Lung (tissue), 12 donors: ENCODE results near the gene ST6GALNAC3. TPM values are rescaled to one million over a fixed set of nuclear protein-coding genes. Genes with fewer than 3 reads are reported as not detected.

Experiments used
- ATAC-seq: fragments of 200-7000 bp; cut with Tn5 transposase; one replicate; pipeline ENCODE4 v1.9.1; 2020; ENCODE audit warnings: moderate number of reproducible peaks; ENCODE audit not compliant: insufficient read depth, low FRiP score
- DNase-seq, 3 donors: peaks; one replicate each; pipeline ENCODE4 v3.0.0-alpha.2; 2013 to 2017
- H3K27ac ChIP-seq, 2 donors: one replicate each; pipeline ENCODE4 v1.5.1; 2013; ENCODE audit warnings: mild to moderate bottlenecking in 2 of 2, moderate library complexity in 2 of 2, control low read depth in 1 of 2, inconsistent platforms in 1 of 2, low read depth in 1 of 2, low read length in 1 of 2
- H3K27me3 ChIP-seq, 3 donors: one replicate each; pipeline ENCODE4 v1.5.1; 2013; ENCODE audit warnings: low read length in 2 of 3; ENCODE audit not compliant: control insufficient read depth in 3 of 3, insufficient read depth in 3 of 3
- H3K36me3 ChIP-seq, 4 donors: one replicate each; pipeline ENCODE4 v1.5.1; 2013; ENCODE audit warnings: low read length in 4 of 4, mild to moderate bottlenecking in 1 of 4, moderate library complexity in 1 of 4; ENCODE audit not compliant: control insufficient read depth in 4 of 4, insufficient read depth in 4 of 4
- H3K4me1 ChIP-seq, 5 donors: one replicate each; pipeline ENCODE4 v1.5.1; 2013; ENCODE audit warnings: low read length in 5 of 5, mild to moderate bottlenecking in 2 of 5, moderate library complexity in 1 of 5; ENCODE audit not compliant: control insufficient read depth in 5 of 5, insufficient read depth in 5 of 5
- H3K4me3 ChIP-seq: one replicate; pipeline ENCODE4 v1.5.1; 2013; ENCODE audit warnings: mild to moderate bottlenecking, control low read depth, moderate library complexity
- H3K9ac ChIP-seq, 2 donors: one replicate each; pipeline ENCODE4 v1.5.1; 2013; ENCODE audit warnings: low read length in 2 of 2, control low read depth in 1 of 2; ENCODE audit not compliant: insufficient read depth in 1 of 2
- H3K9me3 ChIP-seq, 4 donors: one replicate each; pipeline ENCODE4 v1.5.1; 2013; ENCODE audit warnings: low read length in 3 of 4, mild to moderate bottlenecking in 1 of 4, moderate library complexity in 1 of 4; ENCODE audit not compliant: control insufficient read depth in 4 of 4, insufficient read depth in 3 of 4
- CTCF ChIP-seq: IDR thresholded peaks from 2 replicates; pipeline ENCODE4 v1.5.1; 2012; ENCODE audit warnings: mild to moderate bottlenecking; ENCODE audit errors: control extremely low read depth, extremely low read depth
- WGBS, 2 donors: extraction: QIAGEN DNeasy Blood & Tissue Kit; methylation state at CpG; one replicate each; pipeline ENCODE4 v1.1.7; 2013; 5-methylcytosine and 5-hydroxymethylcytosine counted together
- polyA plus RNA-seq, 2 donors: library from polyadenylated mRNA; stranded (reverse); fragments of 200-250 nt; gene quantifications; one replicate each; pipeline ENCODE4 v1.2.1, GENCODE V29; 2013
- total RNA-seq, 2 donors: library from RNA; depleted of rRNA in 1 of 2; stranded (reverse); fragments of >200 nt in 1 of 2; gene quantifications; one replicate each; pipeline ENCODE4 v1.2.1, GENCODE V29; 2014 to 2021
- donor health status: control.
- donor health status: control.
- donor health status: Bipolar disorder and iron deficiency.
- donor health status: healthy.
- donor health status: DM: yes; HTN: yes; CAD: no.

ST6GALNAC3 gene
- total and polyA plus RNA-seq, 4 donors: 2.7 to 17.9 (median 12.2) TPM

GRCh38 chr1:76470166-76470565 is 395.6 kb downstream of the ST6GALNAC3 start:
- Histone ChIP-seq H3K4me3 (no peak overlapping the region), H3K27me3 (no peaks in the 10 kb centered on the region), H3K9ac (no peak overlapping the region), H3K4me1 (peaks cover 0 to 5% (median 0%) of the 10 kb centered on the region in 5 donors), H3K27ac (no peak overlapping the region), H3K36me3 (no peaks in the 10 kb centered on the region), H3K9me3 (no peaks in the 10 kb centered on the region)
- no peak for DNase-seq
- no peak for ATAC-seq
- 95 to 98% methylated on average over 1 of the region's 1 CpG for WGBS, 2 donors
- no peak for TF ChIP-seq CTCF

- Histone ChIP-seq H3K27me3 (no peaks in the 10 kb centered on the region), H3K4me3 (no peak overlapping the region), H3K36me3 (no peaks in the 10 kb centered on the region), H3K4me1 (peaks cover 0 to 5% (median 0%) of the 10 kb centered on the region in 5 donors), H3K27ac (no peak overlapping the region), H3K9ac (no peak overlapping the region), H3K9me3 (no peaks in the 10 kb centered on the region)
- TF ChIP-seq CTCF: no peak
- ATAC-seq (no peak), DNase-seq (no peak)
These were observed 397.0 kb downstream of the ST6GALNAC3 start for GRCh38 chr1:76471536-76471935.

- H3K4me3 ChIP-seq: no peak overlapping the region
- no peaks in the 10 kb centered on the region for H3K4me1 ChIP-seq
- H3K9me3 ChIP-seq: peaks cover 0 to 2% (median 0%) of the 10 kb centered on the region in 4 donors
- H3K36me3 ChIP-seq: no peaks in the 10 kb centered on the region
- H3K27me3 ChIP-seq: no peaks in the 10 kb centered on the region
- ATAC-seq (no peak), DNase-seq (no peak)
- H3K27ac ChIP-seq: no peak overlapping the region
- no peak for TF ChIP-seq CTCF
- 56 to 67% methylated on average over 1 of the region's 1 CpG for WGBS, 2 donors
- no peak overlapping the region for H3K9ac ChIP-seq
These were observed 399.0 kb downstream of the ST6GALNAC3 start for GRCh38 chr1:76473591-76473990.

- ATAC-seq: no peak
These were observed 400.4 kb downstream of the ST6GALNAC3 start for GRCh38 chr1:76474922-76475321.

More at GRCh38 chr1:76474922-76475321, 400.4 kb downstream of the ST6GALNAC3 start:
- 75 to 89% methylated on average over 4 of the region's 4 CpGs for WGBS, 2 donors
- Histone ChIP-seq H3K4me1 (no peaks in the 10 kb centered on the region), H3K9me3 (peaks cover 0 to 2% (median 0%) of the 10 kb centered on the region in 4 donors), H3K27me3 (no peaks in the 10 kb centered on the region), H3K36me3 (no peaks in the 10 kb centered on the region), H3K27ac (no peak overlapping the region), H3K9ac (no peak overlapping the region), H3K4me3 (no peak overlapping the region)
- TF ChIP-seq CTCF: no peak
- DNase-seq: no peak
